KMS-11 (cell line): ENCODE measurements around the gene CHIT1.

Experiments used
- H2AFZ ChIP-seq: fragments of 200-600 bp; sonication (generic); 2 replicates; pipeline ENCODE4 v1.6.1; 2016; ENCODE audit warnings: antibody characterized with exemption, mixed run types, low read depth
- H3K27ac ChIP-seq: fragments of 200-600 bp; sonication (generic); 2 replicates; pipeline ENCODE4 v1.6.1; 2016; ENCODE audit warnings: mild to moderate bottlenecking, mixed run types
- H3K27me3 ChIP-seq: fragments of 200-600 bp; sonication (generic); 2 replicates; pipeline ENCODE4 v1.6.1; 2017; ENCODE audit warnings: mild to moderate bottlenecking, low read depth, mixed run types, moderate library complexity; ENCODE audit not compliant: insufficient read depth
- H3K36me3 ChIP-seq: fragments of 200-600 bp; sonication (generic); 2 replicates; pipeline ENCODE4 v1.6.1; 2017; ENCODE audit warnings: mild to moderate bottlenecking, mixed run types; ENCODE audit not compliant: insufficient read depth
- H3K4me1 ChIP-seq: fragments of 200-600 bp; sonication (generic); 2 replicates; pipeline ENCODE4 v1.6.1; 2016; ENCODE audit warnings: mild to moderate bottlenecking, low read depth, mixed run types; ENCODE audit not compliant: poor library complexity, severe bottlenecking
- H3K4me2 ChIP-seq: fragments of 200-600 bp; sonication (generic); 2 replicates; pipeline ENCODE4 v1.7.0; 2016; ENCODE audit warnings: mild to moderate bottlenecking, mixed run types
- H3K4me3 ChIP-seq: fragments of 200-600 bp; sonication (generic); IDR thresholded peaks from 2 replicates; pipeline ENCODE4 v1.6.1; 2017; ENCODE audit warnings: low read depth, low read length, mixed read lengths; ENCODE audit not compliant: insufficient read depth
- H3K79me2 ChIP-seq: fragments of 200-600 bp; sonication (generic); 2 replicates; pipeline ENCODE4 v1.6.1; 2016; ENCODE audit warnings: low read depth, mixed run types; ENCODE audit not compliant: insufficient read depth
- H3K9ac ChIP-seq: fragments of 200-600 bp; sonication (generic); 2 replicates; pipeline ENCODE4 v1.6.1; 2016; ENCODE audit warnings: mild to moderate bottlenecking, mixed run types
- H4K20me1 ChIP-seq: fragments of 200-600 bp; sonication (generic); 2 replicates; pipeline ENCODE4 v1.6.1; 2016; ENCODE audit warnings: mild to moderate bottlenecking, mixed run types; ENCODE audit not compliant: insufficient read depth
- TF ChIP-seq, protein P1 (sequence below): fragments of 200-600 bp; sonication (generic); conservative IDR thresholded peaks from 2 replicates; pipeline ENCODE4 v1.6.1; 2017; ENCODE audit warnings: low read depth, mild to moderate bottlenecking, antibody characterized with exemption, low read length, moderate library complexity, mixed read lengths

CHIT1 gene

DNA sequence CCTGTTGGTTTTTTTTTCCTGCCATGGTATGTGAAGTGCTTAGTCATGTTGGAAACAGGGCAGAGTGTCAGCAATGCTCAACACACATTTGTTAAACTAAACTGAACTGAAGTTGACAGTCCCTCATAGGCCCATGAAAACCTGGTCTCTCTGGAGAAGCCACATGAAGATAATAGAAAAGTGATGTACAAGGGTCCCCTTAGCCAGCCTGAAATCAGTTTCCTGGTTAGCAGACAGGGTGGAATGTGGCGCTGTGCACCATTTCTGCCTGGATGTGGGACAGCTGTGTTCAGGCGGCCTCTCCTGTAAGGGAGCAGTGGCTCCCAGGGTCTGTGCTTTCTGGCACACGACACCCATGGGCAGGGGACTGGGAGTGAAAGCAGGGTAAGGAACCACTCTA lies 33.1 kb downstream of the CHIT1 start:
- Histone ChIP-seq H4K20me1 (no peaks in the 10 kb centered on the region), H2AFZ (no peak overlapping the region), H3K36me3 (no peaks in the 10 kb centered on the region), H3K9ac (no peak overlapping the region), H3K4me3 (no peak overlapping the region), H3K4me1 (no peaks in the 10 kb centered on the region), H3K27ac (no peak overlapping the region), H3K79me2 (no peaks in the 10 kb centered on the region), H3K4me2 (no peak overlapping the region), H3K27me3 (no peaks in the 10 kb centered on the region)
- TF ChIP-seq, protein P1, sequence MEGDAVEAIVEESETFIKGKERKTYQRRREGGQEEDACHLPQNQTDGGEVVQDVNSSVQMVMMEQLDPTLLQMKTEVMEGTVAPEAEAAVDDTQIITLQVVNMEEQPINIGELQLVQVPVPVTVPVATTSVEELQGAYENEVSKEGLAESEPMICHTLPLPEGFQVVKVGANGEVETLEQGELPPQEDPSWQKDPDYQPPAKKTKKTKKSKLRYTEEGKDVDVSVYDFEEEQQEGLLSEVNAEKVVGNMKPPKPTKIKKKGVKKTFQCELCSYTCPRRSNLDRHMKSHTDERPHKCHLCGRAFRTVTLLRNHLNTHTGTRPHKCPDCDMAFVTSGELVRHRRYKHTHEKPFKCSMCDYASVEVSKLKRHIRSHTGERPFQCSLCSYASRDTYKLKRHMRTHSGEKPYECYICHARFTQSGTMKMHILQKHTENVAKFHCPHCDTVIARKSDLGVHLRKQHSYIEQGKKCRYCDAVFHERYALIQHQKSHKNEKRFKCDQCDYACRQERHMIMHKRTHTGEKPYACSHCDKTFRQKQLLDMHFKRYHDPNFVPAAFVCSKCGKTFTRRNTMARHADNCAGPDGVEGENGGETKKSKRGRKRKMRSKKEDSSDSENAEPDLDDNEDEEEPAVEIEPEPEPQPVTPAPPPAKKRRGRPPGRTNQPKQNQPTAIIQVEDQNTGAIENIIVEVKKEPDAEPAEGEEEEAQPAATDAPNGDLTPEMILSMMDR, result no peak

DNA sequence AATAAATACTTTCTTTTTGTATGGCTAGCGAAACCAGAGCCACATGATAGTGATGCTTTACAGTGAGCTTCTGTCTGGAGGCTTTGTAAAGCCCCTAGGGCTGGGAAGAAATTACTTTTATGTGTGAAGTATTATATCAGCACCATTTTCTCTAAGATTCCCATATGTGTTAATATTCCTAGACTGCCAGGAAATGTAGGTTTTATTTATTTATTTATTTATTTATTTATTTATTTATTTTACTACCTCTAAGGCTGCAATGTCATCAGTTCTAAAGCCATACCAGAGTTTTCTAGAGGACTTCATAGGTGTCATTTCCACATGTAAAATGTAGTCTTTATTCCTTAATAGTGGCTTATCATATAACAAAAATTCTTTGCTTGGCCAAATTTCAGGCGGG lies 38.5 kb downstream of the CHIT1 start:
- TF ChIP-seq, protein P1, result no peak
- Histone ChIP-seq H3K4me3 (no peak overlapping the region), H3K79me2 (no peaks in the 10 kb centered on the region), H3K9ac (no peak overlapping the region), H4K20me1 (no peaks in the 10 kb centered on the region), H3K27me3 (no peaks in the 10 kb centered on the region), H3K36me3 (no peaks in the 10 kb centered on the region), H2AFZ (no peak overlapping the region), H3K4me1 (no peaks in the 10 kb centered on the region), H3K4me2 (no peak overlapping the region), H3K27ac (no peak overlapping the region)

DNA sequence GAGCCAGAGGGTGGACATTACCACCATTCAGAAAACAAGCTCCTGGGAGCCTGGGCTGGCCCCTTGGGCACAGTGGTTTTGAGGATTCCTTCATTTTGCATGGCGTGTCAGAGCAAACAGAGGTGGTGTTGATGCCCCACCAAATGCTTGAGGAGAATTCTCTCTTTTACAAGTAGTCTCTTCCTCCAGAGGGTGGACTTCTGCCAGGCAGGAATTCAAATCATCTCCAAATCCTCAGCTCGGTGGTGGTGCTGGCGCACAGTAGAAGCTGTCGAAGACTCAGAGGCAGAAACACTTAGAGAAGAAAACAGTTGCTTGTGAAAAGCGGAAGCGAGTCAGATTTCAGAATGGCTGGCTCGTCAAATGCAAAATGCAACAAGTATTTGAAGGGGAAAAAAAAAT lies 39.5 kb downstream of the CHIT1 start:
- Histone ChIP-seq H3K9ac (no peak overlapping the region), H3K79me2 (no peaks in the 10 kb centered on the region), H3K4me2 (no peak overlapping the region), H3K27ac (no peak overlapping the region), H3K27me3 (no peaks in the 10 kb centered on the region), H3K4me3 (no peak overlapping the region), H3K4me1 (no peaks in the 10 kb centered on the region), H2AFZ (no peak overlapping the region), H3K36me3 (no peaks in the 10 kb centered on the region), H4K20me1 (no peaks in the 10 kb centered on the region)
- TF ChIP-seq, protein P1, result no peak

DNA sequence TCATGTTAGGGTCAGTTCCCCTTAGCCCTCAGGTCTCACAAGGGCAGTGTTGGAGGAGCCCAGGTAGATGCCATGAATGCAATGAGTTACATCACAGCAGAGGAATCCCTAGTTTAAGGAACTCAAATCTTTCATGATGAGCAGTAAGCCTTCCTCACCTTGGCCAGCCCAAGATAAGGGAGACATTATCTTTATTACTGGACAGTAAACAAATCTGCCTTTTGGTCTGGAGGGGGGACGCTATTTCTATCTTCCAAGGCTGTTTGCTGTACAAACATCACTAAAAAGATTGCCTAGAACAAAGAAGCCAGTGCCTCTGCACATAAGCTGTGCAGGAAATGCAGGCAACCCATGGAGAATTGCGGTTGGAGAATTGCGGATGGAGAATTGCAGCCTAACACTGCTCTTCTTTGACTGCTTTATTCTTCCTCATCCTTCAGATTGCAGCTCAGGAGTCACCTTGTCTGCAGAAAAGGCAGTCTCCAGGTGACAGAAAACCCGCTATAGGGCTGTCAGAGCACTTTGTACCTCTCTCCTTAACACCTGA lies 40.7 kb downstream of the CHIT1 start:
- no peaks in the 10 kb centered on the region for H3K36me3 ChIP-seq
- no peak overlapping the region for H3K4me2 ChIP-seq
- no peaks in the 10 kb centered on the region for H3K27me3 ChIP-seq
- TF ChIP-seq, protein P1, result no peak
- H3K79me2 ChIP-seq, result no peaks in the 10 kb centered on the region
- no peak overlapping the region for H3K9ac ChIP-seq
- H3K27ac ChIP-seq, result no peak overlapping the region
- no peaks in the 10 kb centered on the region for H3K4me1 ChIP-seq
- H2AFZ ChIP-seq, result no peak overlapping the region
- no peaks in the 10 kb centered on the region for H4K20me1 ChIP-seq
- no peak overlapping the region for H3K4me3 ChIP-seq
